Measurements from ENCODE around the gene ASIC1.

ASIC1 gene

GRCh38 chr12:50102131-50102531 is 44.7 kb downstream of the ASIC1 start:
- Histone ChIP-seq H3K9me3 (ENCODE audit: control insufficient read depth, low read length) (no peaks in the 10 kb centered on the region), H3K4me3 (ENCODE audit: extremely low read depth, insufficient read depth, low read length, poor library complexity, severe bottlenecking) (no peak overlapping the region), H3K4me1 (ENCODE audit: control insufficient read depth, insufficient read depth, low read length, poor library complexity, severe bottlenecking) (peaks cover 6% of the 10 kb centered on the region), H3K27ac (ENCODE audit: low read depth, low read length, severe bottlenecking) (no peak overlapping the region), H3K36me3 (ENCODE audit: control insufficient read depth, insufficient read depth, low read length) (peaks cover 53% of the 10 kb centered on the region)
- WGBS, 2 experiments (ENCODE audit: insufficient coverage in 2 of 2) = no CpG with 5 or more reads among the region's 2 CpGs

- no peak overlapping the region for H3K4me3 ChIP-seq (ENCODE audit: extremely low read depth, insufficient read depth, low read length, poor library complexity, severe bottlenecking)
- H3K4me1 ChIP-seq (ENCODE audit: control insufficient read depth, insufficient read depth, low read length, poor library complexity, severe bottlenecking) = peaks cover 6% of the 10 kb centered on the region
- 98% methylated on average over 5 to 7 of the region's 8 CpGs for WGBS, 2 experiments (ENCODE audit: insufficient coverage in 2 of 2)
These were observed 45.4 kb downstream of the ASIC1 start for GRCh38 chr12:50102646-50103309.

DNA sequence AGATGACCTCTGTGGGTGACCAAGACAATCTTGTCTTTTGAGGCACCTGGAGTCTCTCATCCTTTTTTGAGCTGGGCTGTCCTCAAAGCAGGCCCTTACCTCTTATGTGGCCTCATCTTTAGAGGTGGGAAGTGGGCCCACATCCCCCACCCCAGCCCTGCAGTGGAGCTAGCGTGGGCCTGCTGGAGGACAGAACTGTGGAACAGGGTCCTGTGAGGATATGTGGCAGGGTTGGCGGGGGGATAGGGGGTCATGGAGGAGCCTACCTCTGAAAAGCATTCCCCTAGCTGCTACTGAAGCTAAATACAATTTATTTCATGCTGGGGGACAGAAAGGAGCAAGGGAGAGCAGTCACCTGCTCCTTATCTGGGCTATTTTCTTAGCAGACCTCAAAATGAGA is 46.0 kb downstream of the ASIC1 start:
- Histone ChIP-seq H3K9me3 (ENCODE audit: control insufficient read depth, low read length) (no peaks in the 10 kb centered on the region), H3K4me1 (ENCODE audit: control insufficient read depth, insufficient read depth, low read length, poor library complexity, severe bottlenecking) (peaks cover 6% of the 10 kb centered on the region), H3K4me3 (ENCODE audit: extremely low read depth, insufficient read depth, low read length, poor library complexity, severe bottlenecking) (no peak overlapping the region), H3K27ac (ENCODE audit: low read depth, low read length, severe bottlenecking) (no peak overlapping the region), H3K36me3 (ENCODE audit: control insufficient read depth, insufficient read depth, low read length) (peaks cover 41% of the 10 kb centered on the region)
- WGBS, 2 experiments (ENCODE audit: insufficient coverage in 2 of 2) = no CpG with 5 or more reads among the region's 2 CpGs

More at GRCh38 chr12:50102646-50103309, 45.4 kb downstream of the ASIC1 start:
- H3K36me3 ChIP-seq (ENCODE audit: control insufficient read depth, insufficient read depth, low read length) = peaks cover 46% of the 10 kb centered on the region
- no peak overlapping the region for H3K27ac ChIP-seq (ENCODE audit: low read depth, low read length, severe bottlenecking)
- no peaks in the 10 kb centered on the region for H3K9me3 ChIP-seq (ENCODE audit: control insufficient read depth, low read length)

- peaks cover 6% of the 10 kb centered on the region for H3K4me1 ChIP-seq (ENCODE audit: control insufficient read depth, insufficient read depth, low read length, poor library complexity, severe bottlenecking)
- peaks cover 36% of the 10 kb centered on the region for H3K36me3 ChIP-seq (ENCODE audit: control insufficient read depth, insufficient read depth, low read length)
- no peaks in the 10 kb centered on the region for H3K9me3 ChIP-seq (ENCODE audit: control insufficient read depth, low read length)
- H3K4me3 ChIP-seq (ENCODE audit: extremely low read depth, insufficient read depth, low read length, poor library complexity, severe bottlenecking) = no peak within 1 kb of the TSS
- H3K27ac ChIP-seq (ENCODE audit: low read depth, low read length, severe bottlenecking) = no peak within 1 kb of the TSS
- WGBS, 2 experiments (ENCODE audit: insufficient coverage in 2 of 2) = 45 to 62% methylated on average over 6 to 8 of the region's 13 CpGs
These were observed 46.4 kb downstream of the ASIC1 start, which contains the start of gene GPD1 for GRCh38 chr12:50103767-50104321. Gene GPD1, plus strand, starts transcription at chr12:50104008. Its CDS starts 43 bp downstream, at chr12:50104051.

GRCh38 chr12:50104417-50105366 is 47.3 kb downstream of the ASIC1 start:
- no peak overlapping the region for H3K27ac ChIP-seq (ENCODE audit: low read depth, low read length, severe bottlenecking)
- H3K4me1 ChIP-seq (ENCODE audit: control insufficient read depth, insufficient read depth, low read length, poor library complexity, severe bottlenecking) = no peaks in the 10 kb centered on the region
- WGBS, 2 experiments (ENCODE audit: insufficient coverage in 2 of 2) = 90 to 93% methylated on average over 8 to 10 of the region's 14 CpGs
- H3K9me3 ChIP-seq (ENCODE audit: control insufficient read depth, low read length) = no peaks in the 10 kb centered on the region
- peaks cover 27% of the 10 kb centered on the region for H3K36me3 ChIP-seq (ENCODE audit: control insufficient read depth, insufficient read depth, low read length)
- H3K4me3 ChIP-seq (ENCODE audit: extremely low read depth, insufficient read depth, low read length, poor library complexity, severe bottlenecking) = no peak overlapping the region

- WGBS, 2 experiments (ENCODE audit: insufficient coverage in 2 of 2) = 93 to 94% methylated on average over 11 of the region's 12 CpGs
These were observed 48.6 kb downstream of the ASIC1 start for GRCh38 chr12:50105913-50106450.

DNA sequence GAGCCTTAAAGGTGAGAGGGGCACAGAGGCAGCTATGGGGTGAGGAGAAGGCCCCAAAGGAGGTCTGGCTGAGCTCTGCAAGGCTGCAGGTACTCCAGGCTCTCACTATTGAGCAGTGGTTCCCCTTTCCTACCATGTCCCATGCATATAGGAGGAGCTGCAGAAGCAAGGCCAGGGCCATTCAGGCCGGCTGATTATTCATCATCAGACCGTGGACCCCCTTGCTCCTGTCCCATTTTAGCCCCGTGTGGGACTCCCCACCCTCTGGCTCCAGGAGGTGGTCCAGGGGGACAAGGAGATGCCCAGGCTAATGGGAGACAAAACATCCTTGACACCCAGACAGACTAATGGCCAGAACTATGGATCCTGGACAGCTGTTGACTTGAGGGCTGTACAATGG is 49.5 kb downstream of the ASIC1 start:
- 92 to 94% methylated on average over 2 to 3 of the region's 3 CpGs for WGBS, 2 experiments (ENCODE audit: insufficient coverage in 2 of 2)
- Histone ChIP-seq H3K9me3 (ENCODE audit: control insufficient read depth, low read length) (no peaks in the 10 kb centered on the region), H3K36me3 (ENCODE audit: control insufficient read depth, insufficient read depth, low read length) (peaks cover 7% of the 10 kb centered on the region), H3K4me3 (ENCODE audit: extremely low read depth, insufficient read depth, low read length, poor library complexity, severe bottlenecking) (no peak overlapping the region), H3K4me1 (ENCODE audit: control insufficient read depth, insufficient read depth, low read length, poor library complexity, severe bottlenecking) (peaks cover 15% of the 10 kb centered on the region), H3K27ac (ENCODE audit: low read depth, low read length, severe bottlenecking) (no peak overlapping the region)

More at GRCh38 chr12:50105913-50106450, 48.6 kb downstream of the ASIC1 start:
- no peak overlapping the region for H3K27ac ChIP-seq (ENCODE audit: low read depth, low read length, severe bottlenecking)
- peaks cover 14% of the 10 kb centered on the region for H3K36me3 ChIP-seq (ENCODE audit: control insufficient read depth, insufficient read depth, low read length)
- H3K4me1 ChIP-seq (ENCODE audit: control insufficient read depth, insufficient read depth, low read length, poor library complexity, severe bottlenecking) = peaks cover 10% of the 10 kb centered on the region
- H3K9me3 ChIP-seq (ENCODE audit: control insufficient read depth, low read length) = no peaks in the 10 kb centered on the region
- H3K4me3 ChIP-seq (ENCODE audit: extremely low read depth, insufficient read depth, low read length, poor library complexity, severe bottlenecking) = no peak overlapping the region

- Histone ChIP-seq H3K4me3 (ENCODE audit: extremely low read depth, insufficient read depth, low read length, poor library complexity, severe bottlenecking) (no peak overlapping the region), H3K4me1 (ENCODE audit: control insufficient read depth, insufficient read depth, low read length, poor library complexity, severe bottlenecking) (peaks cover 15% of the 10 kb centered on the region), H3K36me3 (ENCODE audit: control insufficient read depth, insufficient read depth, low read length) (no peaks in the 10 kb centered on the region), H3K9me3 (ENCODE audit: control insufficient read depth, low read length) (no peaks in the 10 kb centered on the region), H3K27ac (ENCODE audit: low read depth, low read length, severe bottlenecking) (no peak overlapping the region)
- 94 to 95% methylated on average over 13 to 14 of the region's 17 CpGs for WGBS, 2 experiments (ENCODE audit: insufficient coverage in 2 of 2)
These were observed 50.2 kb downstream of the ASIC1 start for GRCh38 chr12:50107416-50108268.

DNA sequence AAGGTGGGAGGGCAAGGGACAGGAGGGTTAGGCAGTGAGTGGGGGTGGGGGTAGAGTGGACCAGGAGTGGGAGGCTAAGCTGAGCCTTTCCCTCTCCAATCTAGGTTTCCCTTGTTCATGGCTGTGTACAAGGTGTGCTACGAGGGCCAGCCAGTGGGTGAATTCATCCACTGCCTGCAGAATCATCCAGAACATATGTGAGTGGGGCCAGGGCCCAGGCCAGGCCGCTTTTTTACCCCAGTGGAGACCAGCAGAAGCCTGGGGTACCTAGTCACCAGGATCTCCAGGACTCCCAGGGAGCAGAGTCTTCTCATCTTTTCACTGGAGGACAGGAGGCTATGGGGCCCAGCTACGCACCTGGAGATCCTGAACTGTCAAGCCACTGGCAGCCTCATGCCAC is 51.9 kb downstream of the ASIC1 start:
- H3K4me3 ChIP-seq (ENCODE audit: extremely low read depth, insufficient read depth, low read length, poor library complexity, severe bottlenecking) = no peak overlapping the region
- H3K27ac ChIP-seq (ENCODE audit: low read depth, low read length, severe bottlenecking) = no peak overlapping the region
- no peaks in the 10 kb centered on the region for H3K9me3 ChIP-seq (ENCODE audit: control insufficient read depth, low read length)
- H3K36me3 ChIP-seq (ENCODE audit: control insufficient read depth, insufficient read depth, low read length) = no peaks in the 10 kb centered on the region
- H3K4me1 ChIP-seq (ENCODE audit: control insufficient read depth, insufficient read depth, low read length, poor library complexity, severe bottlenecking) = peaks cover 15% of the 10 kb centered on the region
- 94 to 100% methylated on average over 3 of the region's 3 CpGs for WGBS, 2 experiments (ENCODE audit: insufficient coverage in 2 of 2)

Data from mesodermal cell (in vitro differentiated cells).